ENCODE data around the gene PFKP. TPM values are rescaled to one million over a fixed set of nuclear protein-coding genes. Genes with fewer than 3 reads are reported as not detected.

The PFKP gene
- total RNA-seq, 1 donor = 111 TPM

DNA sequence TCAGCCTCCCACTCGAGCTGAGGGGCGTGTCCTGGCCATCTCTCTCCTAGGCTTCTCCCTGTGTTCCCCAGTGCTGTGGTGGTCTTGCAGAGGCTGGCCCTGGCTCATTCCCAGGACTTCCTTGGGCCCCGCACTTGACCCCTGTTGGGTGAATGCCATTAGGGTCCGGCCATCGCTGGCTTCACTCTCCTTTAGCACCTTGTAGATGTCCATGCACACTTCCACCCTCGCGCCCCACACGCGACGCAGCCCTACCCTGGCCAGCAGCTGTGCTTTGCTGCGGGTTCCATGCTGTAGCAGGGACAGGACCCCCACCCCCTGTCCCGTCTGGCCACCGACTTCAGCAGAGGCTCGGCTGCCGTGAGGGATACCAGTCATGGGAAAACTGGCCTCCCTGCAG lies 58.9 kb downstream of the PFKP start:
- DNase-seq (ENCODE audit: low read depth) = no peak
- TF ChIP-seq, protein P1, sequence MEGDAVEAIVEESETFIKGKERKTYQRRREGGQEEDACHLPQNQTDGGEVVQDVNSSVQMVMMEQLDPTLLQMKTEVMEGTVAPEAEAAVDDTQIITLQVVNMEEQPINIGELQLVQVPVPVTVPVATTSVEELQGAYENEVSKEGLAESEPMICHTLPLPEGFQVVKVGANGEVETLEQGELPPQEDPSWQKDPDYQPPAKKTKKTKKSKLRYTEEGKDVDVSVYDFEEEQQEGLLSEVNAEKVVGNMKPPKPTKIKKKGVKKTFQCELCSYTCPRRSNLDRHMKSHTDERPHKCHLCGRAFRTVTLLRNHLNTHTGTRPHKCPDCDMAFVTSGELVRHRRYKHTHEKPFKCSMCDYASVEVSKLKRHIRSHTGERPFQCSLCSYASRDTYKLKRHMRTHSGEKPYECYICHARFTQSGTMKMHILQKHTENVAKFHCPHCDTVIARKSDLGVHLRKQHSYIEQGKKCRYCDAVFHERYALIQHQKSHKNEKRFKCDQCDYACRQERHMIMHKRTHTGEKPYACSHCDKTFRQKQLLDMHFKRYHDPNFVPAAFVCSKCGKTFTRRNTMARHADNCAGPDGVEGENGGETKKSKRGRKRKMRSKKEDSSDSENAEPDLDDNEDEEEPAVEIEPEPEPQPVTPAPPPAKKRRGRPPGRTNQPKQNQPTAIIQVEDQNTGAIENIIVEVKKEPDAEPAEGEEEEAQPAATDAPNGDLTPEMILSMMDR (IDR thresholded peaks at IDR 0.05; ENCODE audit: insufficient read depth, low read length) = no peak
- no peak overlapping the region for H3K4me3 ChIP-seq (ENCODE audit: low read depth, low read length)

DNA sequence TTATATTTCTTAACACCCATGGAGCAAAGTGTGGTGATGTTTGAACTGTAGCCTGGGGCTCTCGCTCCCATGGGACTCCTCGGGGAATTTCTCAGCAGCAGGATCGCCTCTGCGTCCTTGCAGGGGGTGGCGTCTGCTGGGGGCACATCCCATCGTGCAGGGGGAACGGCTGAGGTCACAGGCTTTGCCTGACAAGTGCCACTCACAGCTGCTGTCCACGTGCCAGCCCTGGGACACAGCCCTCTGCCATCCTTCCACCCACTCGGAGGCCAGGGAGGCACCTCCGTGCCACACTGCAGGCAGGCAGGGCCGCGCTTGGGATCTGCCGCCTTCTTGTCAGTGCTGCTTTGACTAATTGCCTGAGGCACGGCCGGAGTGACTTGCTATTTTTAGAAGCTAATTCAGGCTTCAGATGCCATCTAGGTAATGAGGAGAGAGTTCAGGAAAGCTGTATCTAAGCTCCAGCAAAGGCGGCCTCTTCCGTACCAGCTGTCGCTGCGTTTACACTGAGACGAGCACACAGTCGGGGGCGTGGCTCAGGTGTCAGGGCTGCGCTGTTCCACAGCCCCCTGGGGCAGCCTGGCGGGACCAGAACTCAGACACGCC lies 59.5 kb downstream of the PFKP start:
- no peak for DNase-seq (ENCODE audit: low read depth)
- no peak overlapping the region for H3K4me3 ChIP-seq (ENCODE audit: low read depth, low read length)
- TF ChIP-seq, protein P1 (IDR thresholded peaks at IDR 0.05; ENCODE audit: insufficient read depth, low read length) = no peak

DNA sequence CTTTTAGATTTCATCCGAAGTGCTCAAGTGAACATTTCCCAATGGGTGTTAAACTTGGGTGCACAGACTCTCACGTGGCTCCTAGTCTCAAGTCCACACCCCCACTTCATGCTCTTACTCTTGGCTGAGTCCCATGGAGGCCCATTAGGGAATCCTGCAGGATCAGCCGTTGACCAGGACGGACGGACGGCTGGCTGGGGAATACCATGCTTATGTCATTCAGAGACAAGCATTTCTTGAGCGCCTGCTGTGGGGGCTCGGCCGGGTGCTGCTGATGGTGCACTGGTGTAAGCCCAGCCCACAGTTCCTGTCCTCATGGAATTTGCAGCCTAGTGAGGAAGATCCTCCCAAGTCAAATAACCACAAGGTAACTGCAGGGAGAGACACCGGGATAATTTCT lies 60.6 kb downstream of the PFKP start:
- TF ChIP-seq, protein P1 (IDR thresholded peaks at IDR 0.05; ENCODE audit: insufficient read depth, low read length) = no peak
- no peak overlapping the region for H3K4me3 ChIP-seq (ENCODE audit: low read depth, low read length)
- no peak for DNase-seq (ENCODE audit: low read depth)

DNA sequence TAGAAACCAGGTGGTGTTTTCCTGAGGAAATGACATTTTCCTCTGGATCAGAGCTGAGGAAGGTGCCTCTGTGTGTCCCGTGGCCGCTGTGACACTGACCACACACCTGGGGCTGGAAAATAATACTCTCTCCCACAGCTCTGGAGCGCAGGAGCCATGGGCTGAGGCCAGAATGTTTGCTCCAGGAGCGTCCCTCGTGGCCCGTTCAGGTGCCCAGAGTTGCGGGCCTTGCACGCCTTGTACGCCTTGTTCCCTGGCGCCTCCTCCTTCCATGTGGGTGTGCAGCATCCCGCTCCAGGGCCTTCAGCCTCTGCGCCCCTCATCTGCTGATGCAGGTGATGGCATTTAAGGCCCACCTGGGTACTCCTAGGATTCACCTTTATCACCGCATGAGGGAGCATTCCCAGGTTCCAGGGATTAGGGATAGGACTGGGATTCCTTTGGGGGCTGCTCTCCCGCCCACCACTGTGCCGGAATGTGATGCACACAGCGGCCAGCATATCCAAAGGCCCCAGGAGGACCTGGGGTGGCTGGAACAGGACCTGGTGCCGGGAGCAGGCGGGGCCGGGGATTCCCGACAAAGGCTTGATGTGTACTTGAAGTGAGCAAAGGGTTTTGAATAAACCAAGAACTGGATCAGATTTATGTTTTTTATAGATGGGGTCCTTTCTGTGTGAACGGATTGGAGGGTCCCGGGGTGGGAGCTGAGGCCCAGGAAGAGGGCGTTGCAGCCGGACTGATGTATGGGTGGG lies 61.2 kb downstream of the PFKP start:
- TF ChIP-seq, protein P1 (IDR thresholded peaks at IDR 0.05; ENCODE audit: insufficient read depth, low read length) = no peak
- H3K4me3 ChIP-seq (ENCODE audit: low read depth, low read length) = no peak overlapping the region
- no peak for DNase-seq (ENCODE audit: low read depth)

DNA sequence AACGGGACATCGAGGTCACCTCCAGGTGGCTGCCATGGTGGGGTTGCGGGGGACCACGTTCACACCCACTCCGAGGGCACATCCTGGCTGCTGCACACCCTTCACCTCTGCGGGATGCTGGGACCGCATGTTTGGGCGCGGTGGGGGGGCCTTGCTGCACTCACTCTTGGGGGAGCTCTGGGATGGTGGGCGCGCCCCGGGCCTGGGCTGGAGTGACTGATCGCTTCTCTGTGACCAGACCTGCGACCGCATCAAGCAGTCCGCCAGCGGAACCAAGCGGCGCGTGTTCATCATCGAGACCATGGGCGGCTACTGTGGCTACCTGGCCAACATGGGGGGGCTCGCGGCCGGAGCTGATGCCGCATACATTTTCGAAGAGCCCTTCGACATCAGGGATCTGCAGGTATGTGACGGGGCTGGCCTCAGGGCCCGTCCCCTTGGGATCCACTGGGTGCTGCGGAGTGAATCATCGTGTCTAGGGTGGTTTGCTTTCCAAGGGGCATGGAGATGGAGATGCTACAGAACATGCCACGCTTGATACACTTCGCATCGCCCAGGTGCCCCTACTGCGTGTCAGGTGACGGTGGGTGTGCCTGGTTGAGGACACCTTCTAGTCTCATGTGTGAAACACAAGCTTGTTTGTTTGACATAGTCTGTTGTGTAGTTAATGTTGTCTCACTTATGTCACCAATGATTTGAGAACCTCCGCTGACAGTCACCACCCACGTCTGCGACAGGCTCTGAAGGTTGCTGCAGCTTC lies 62.4 kb downstream of the PFKP start:
- TF ChIP-seq, protein P1 (IDR thresholded peaks at IDR 0.05; ENCODE audit: insufficient read depth, low read length) = no peak
- no peak for DNase-seq (ENCODE audit: low read depth)

DNA sequence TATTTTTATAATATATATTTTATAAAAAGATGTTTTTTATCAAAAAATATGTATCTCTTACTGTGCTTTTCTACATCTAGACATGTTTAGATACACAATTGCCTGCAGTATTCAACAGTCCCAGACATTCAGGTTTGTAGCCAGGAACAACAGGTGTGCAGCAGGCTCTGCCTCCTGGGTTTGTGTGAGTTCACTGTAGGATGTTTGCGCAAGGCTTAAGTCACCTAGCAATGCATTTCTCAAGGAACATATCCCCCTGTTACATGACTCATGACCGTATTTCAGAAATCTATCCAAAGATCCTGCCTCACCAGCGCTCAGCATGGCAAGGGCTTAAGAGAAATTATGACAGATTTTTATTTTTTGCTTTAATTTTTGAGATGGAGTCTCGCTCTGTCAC lies 63.8 kb downstream of the PFKP start:
- TF ChIP-seq, protein P1 (IDR thresholded peaks at IDR 0.05; ENCODE audit: insufficient read depth, low read length) = no peak
- peak; percentile 14 for DNase-seq (ENCODE audit: low read depth)
- H3K4me3 ChIP-seq (ENCODE audit: low read depth, low read length) = no peak overlapping the region

More for the DNA sequence above, 62.4 kb downstream of the PFKP start:
- H3K4me3 ChIP-seq (ENCODE audit: low read depth, low read length) = no peak overlapping the region

Measured in fibroblast of the aortic adventitia (primary cell).